Fibroblast of peridontal ligament (primary cell): ENCODE results near the gene PSMB3.

ENCODE experiments used
- DNase-seq: peaks from one replicate; pipeline ENCODE4 v3.0.0-alpha.2; 2010; ENCODE audit errors: extremely low read depth

PSMB3 gene

DNA sequence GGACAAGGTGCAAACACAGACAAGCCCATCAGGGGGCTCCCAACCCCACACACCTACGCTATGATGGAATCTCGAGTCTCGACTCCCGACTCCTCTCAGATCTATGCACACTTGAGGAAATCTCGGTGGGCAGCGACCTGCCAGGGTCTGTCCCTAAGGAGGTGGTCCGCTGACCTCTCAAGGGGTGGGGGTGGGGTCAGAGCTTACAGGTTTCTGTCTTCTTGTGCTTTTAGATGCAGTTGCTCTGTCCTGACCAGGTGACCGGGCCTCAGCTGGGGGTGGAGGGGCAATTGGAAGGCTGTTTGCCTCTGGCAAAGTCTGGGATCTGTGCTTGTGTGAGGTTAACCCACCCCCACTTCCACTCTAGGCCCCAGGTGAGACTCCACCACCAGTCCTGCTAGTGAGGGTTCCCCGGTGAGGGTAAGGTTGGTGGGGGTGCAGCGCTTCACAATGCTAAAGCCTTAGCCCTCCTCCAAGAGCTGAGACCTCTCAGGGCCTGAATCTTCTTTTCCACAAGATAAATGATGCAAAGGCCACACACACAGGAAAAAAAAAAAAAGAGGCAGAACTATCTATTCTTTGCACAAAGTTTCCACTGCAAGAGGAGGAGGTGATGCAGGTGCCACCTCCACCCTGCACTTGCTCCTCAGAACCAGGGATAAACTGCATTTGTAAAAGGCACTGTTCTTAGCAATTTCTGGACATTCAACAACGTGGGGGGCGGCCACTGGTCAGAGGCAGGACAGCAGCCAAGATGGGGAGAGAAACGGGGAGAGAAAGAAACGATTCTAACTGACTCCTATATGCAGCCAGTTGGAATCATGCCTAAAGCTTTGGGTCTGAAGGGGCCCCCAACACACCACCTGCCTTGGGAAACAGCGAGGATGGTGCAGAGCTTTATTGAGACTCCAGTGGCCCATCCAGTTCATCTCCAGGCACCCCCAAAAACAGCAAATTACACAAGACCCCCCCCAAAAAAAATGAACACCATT, 18.3 kb upstream of the PSMB3 start:
- DNase-seq = no peak

DNA sequence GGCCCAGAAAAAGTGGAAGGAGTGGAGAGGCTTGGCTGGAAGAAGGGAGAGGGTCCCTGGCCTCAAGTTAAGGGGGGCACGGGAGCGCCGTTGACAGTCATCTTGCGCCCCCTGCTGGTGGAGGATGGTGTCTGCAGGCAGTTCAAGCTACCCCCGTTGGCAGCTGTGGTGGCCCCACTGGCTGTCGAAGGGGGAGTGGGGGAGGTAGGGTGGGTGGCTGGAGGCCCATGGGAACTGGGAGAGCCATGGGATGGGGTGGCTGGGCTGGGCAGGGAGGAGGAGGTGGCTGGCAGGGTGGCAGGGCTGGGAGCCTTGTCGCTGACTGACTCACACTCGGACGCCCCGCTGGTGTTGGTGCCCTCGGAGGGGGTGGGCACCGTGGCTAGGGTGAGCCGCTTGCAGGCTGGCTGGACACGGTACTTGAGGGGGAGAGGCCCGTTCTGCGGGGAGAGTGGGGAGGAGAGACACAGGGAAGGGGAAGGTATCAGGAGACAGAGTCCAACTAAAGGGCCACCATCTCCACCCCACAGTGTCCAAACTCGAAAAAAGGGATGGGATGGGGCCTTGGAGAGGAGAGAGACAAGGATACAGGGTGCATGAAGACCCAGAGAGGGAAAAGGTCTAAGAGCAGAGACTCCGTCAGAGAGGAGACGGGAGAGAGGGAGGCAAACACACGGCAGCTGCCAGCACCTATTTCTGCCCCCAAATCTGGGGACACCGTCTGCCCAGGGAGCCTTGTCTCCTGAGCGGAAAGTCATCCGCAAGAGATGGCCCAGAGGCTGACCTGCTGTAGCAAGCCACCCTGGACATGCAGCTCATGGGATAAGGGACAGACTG, 17.2 kb upstream of the PSMB3 start:
- DNase-seq = peak; percentile 28

DNA sequence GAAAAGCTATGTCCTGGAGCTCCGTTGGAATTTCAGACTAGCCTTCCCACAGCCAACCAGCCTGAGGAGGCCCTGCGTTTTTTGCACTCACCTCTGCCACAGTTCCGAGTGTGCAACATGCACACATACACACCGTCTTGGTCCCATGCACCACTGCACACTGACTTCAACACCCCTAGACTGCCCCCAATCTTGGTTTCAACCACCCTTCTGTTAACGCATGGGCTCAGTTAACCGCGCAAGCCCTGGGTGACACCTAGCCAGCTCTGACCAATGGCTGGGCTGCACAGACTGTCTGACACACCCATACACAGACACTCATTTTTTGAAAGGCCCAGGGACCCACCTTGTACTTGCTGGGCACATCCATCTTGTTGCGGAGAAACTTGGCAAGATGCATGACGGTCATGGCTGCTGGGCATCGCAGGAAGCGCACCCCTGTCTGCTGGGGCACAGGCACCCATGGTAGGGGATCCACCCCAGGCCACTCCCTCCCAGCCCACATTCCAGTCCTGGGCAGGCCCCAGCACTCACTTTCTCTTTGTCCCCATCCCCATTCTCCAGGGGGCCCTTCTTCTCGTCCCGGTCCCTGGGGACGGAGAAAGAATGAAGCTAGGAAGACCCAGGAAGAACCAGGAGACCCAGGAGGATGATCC, 14.4 kb upstream of the PSMB3 start:
- no peak for DNase-seq

DNA sequence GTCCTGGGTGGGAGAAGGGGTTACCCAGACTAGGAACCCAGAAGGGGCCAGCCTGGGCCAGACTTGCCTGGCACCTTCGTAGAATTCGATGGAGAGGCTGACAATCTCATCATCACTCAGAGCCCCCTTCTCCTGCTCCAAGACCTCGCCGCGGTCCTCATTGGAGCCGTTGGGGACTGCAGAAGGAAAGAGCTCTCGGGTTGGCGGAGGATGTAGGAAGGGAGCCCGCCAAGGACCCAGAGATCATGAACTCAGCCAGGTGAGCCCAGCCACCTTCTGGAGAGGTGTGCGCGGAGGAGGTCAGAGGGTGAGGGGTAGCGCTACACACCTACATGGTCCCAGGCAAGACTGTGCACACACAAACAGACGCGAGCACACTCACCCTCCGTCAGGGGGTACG, 13.9 kb upstream of the PSMB3 start:
- no peak for DNase-seq

DNA sequence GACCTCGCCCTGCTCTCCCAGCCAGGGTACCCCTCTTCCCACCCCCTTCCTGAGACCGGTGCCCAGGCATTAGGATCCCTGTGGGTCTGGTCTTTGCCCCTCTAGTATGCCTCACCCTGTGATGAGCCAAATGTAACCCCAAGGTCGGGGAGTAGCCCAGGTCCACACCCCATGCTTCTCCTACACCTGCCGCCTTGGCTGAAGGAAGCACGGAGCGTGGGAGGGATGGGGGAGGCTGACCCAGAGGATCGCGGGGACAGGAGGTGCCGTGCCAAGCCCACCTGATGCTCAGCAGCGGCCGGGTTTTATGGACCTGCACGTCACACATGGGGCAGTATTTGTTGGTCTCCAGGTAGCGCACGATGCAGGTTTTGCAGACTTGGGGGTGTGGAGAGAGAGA, 13.2 kb upstream of the PSMB3 start:
- DNase-seq = no peak

DNA sequence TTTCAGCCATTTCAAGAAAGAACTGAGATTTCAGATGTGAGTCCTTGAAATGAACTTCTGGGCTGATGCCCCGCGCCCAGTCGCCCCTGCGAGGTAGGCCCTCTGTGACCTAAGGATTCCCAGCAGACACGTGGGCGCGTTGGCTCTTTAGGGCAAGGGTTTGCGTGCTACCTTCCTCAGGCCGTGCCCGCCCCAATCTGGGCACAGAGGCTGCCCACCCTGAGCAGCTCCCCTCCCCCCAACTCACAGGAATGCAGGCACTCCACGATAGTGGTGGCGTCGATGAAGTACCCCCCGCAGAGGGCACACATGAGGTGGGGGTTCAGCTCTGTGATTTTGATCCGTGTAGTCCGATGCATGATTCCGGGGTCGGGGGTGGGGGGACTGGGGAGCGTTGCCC, 12.5 kb upstream of the PSMB3 start:
- DNase-seq = no peak

DNA sequence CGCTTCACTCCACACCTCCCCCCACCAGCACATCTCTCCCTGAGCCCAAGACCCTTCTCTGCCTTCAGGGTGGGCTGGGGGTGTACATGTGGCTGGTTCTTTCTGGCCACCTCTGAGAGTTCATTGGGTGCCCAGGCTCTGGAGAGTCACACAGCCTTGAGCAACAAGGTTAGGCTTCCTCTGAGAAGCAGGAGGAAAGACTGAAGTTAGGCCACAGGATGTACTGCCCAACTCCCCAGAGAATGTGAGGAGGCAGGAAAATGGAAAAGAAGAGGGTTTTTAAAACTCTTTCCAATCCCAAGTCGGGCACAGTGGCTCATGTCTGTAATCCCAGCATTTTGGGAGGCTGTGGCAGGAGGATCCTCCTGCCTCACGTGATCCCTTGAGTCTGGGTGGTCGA, 11.7 kb upstream of the PSMB3 start:
- DNase-seq = no peak

DNA sequence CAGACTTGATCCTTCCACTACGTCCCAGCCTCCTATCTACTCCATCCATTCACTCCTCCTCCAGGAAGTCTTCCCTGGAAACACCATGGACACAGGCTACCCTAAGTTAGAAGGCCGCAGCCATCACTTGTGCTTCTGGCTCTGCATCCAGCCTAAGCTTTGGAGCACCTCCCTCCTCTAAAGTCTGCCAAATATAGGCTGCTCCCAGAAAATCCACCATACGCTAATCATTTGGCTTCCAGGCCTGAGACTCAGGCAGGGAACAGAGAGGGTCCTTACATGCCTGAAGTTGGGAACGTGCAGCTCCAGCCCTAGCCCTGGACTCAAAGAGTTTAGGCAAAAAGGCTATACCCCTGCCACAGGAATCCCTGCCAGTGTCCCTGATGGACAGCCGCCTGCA, 11.1 kb upstream of the PSMB3 start:
- DNase-seq = no peak

DNA sequence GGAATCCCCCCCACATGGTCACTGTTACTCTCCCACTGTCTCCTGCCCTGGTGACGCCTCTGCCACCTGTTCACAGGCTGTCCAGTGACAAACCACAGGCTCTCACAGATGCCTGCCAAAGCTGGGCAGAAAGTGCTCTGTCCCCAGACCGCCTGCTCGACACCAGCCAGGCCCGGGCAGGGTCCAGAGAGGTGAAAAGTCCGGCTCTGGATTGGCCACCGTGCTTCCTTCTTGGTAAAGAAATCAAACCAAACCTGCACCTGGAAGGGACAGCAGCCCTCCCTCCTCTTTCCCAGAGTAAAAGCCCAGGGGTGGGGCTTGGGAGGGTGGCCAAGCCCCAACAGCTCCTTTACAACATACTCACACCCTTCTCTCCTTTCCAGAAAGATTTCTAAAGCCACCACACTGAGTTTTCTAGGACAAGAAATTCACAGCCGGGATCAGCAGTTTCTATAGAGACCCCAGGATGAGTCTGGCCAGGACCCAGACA, 10.6 kb upstream of the PSMB3 start:
- no peak for DNase-seq

DNA sequence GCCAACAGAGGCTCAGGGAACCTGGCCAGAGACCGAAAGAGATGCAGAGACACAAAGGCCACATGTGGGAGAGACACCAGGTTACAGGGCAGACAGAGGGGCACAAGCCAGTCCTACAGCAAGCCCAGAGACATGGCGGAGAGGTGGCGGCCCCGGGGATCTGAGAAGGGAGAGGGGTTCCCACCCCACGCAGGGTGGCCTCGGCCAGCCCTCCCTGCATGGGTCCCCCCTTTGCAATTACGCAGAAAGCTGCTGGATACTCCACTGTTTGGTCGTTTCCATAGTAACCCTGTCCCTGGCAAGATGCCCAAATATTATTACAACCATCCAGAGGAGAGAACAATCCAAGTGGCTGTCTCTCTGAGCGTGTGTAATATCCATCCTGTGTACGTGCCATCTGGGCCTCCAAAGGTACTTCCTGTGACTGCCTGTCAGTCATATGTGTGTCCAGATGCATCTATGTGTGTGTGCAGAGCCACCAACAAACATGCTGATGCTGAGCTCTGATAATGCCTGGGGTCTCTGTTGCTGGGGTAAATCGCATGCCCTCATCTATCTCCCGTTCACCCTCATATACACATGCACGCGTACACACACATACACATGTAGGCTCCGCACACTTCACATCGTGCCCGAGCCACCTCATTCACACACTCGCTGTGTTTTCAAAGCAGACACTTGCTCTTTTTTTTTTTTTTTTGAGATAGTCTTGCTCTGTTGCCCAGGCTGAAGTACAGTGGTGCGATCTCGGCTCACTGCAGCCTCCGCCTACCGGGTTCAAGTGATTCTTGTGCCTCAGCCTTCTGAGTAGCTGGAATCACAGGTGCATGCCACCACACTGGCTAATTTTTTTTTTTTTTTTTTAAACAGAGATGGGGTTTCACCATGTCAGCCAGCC, 9.9 kb upstream of the PSMB3 start:
- DNase-seq = peak; percentile 92

DNA sequence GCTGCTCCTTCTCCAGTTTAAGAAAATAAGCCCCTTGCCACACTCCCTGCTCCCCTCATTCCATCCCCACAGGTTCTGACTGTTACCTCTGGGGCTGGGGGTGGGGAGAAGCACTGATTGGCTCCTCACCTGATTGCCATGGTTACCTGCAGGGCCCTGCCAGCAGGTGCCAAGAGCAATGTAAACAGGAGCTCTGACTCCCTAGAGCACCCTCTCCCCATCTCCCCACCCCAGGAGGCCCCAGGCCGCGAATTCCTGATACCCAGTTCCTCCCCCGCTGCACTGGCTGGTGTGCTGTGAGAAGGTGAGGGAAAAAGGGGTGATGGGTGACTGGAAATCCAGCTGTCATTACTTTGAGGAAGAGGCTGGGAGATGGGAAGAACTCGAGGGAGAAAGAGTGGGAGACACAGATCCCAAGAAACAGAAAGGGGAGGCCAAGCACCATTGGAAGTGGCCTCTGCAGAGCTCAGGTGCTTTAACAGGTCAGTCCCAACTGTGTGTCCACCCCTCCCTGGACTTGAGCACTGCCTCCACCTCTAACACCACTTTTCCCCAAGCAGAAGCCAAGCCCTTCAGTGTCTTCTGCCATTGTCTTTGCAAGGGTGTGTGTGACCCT, 8.9 kb upstream of the PSMB3 start:
- no peak for DNase-seq

DNA sequence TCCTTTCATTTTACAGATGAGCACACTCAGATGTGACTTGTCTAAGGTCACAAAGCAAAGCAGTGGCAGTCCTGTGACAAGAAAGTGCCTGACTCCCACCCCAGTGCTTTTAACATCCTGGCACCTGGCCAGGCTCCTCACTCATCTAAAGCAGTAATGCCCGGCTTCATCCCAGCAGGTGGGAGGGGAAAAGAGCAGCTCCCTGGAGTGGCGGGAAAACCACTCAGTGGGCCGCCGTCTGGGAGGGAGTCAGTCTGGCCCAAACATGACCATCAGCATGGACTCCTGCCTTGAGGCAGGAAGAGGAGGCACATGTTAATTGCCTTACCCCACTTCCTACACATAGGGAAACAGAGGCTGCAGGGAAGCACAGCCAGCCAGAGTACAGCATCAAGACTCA, 7.0 kb upstream of the PSMB3 start:
- no peak for DNase-seq

DNA sequence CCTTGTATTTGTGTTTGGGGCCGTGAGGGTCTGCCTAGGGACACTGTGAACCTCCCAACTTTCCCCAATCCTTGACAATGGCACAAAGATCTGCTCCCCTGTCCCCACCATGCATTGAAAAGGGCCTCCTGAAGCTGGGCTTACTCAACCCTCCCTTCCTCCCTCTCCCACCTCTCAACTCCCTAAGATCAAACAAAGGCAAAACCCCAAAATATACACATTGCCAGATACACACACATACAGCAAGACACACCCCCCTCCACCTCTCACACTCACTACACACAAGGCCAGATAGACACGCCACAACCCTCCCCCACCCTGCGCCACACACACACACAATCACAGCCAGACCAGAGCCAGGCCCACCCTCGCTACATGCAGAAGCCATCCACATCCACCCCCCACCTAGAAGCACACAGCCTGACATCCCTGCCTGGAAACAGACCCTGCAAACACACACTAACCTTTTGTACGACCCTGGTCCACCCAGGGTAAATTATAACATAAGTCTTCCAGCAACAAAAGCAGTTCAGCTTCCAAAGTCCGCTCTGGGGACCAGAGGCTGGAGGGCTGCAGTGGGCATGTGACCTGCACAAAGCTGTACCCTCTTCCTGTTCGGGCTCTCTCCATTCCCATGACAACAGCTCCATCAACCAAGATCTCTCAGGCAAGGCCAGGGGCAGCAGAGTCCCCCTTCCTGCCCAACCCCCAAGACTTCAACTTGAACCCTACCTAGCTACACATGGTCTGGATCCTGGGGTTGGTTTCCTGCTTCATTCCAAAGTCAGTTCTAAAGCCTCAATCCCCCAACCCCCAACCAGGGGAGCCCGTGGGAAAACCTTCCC, 6.3 kb upstream of the PSMB3 start:
- DNase-seq = no peak

DNA sequence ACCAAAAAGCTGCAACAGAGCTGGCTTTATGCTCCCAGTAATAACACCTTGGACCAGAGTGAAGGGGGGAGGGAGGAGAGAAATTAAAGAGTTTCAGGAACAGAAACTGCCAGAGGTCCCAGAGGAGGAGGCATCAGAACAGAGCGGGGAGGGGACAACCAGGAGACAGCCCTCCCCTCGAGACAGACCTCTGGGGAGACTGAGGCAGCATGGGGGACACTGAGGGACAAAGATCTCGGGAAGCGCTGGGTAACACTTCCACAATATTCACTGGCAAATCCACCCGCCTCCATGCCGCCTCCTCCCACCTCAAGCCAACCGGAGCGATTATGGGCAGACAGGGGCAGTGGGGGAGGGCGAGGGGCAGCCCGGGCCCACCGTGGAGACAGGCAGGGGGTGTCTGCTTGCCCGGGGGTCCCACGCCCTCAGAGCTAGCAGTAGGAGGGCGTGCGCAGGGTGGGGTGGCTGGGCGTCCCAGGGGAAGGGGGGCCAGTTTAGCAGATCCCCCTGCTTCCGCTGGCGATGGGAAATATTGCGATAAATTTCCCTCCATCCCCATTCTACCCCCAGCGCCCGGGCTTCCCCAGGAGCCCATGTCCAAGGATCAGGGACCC, 5.6 kb upstream of the PSMB3 start:
- DNase-seq = no peak

DNA sequence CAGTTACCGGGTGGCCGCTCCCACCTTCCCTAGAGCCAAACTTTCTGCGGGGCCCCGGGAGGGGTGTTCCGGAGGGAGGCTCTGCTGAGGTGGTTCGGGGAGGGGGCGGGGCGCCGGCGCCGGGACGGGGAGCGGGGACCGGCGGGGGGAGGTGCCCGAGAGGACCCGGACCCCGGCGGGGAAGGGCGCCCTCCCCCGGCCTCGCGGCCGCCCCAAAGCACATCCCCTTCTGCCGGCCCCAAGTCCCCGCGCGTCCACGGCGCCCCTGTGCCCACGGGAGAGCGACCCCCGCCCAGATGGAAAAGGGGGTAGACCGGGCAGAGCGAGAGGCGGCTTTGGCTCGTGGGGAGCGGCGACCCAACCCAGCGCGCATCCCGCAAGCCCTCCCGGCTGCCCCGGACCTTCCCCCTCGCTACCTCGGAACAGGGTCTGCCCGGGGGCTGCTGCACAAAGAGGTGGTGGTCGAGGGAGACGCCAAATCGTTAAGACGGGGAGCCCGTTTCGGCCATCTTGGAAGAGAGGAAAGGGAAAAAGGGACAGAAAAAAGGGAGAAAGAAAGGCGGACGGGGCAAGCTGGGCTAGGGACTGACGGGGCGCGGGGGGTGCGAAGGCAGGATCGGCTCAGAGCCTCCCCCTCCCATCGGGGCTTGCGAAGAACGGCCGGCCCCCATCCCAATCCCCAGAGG, 4.9 kb upstream of the PSMB3 start:
- no peak for DNase-seq

DNA sequence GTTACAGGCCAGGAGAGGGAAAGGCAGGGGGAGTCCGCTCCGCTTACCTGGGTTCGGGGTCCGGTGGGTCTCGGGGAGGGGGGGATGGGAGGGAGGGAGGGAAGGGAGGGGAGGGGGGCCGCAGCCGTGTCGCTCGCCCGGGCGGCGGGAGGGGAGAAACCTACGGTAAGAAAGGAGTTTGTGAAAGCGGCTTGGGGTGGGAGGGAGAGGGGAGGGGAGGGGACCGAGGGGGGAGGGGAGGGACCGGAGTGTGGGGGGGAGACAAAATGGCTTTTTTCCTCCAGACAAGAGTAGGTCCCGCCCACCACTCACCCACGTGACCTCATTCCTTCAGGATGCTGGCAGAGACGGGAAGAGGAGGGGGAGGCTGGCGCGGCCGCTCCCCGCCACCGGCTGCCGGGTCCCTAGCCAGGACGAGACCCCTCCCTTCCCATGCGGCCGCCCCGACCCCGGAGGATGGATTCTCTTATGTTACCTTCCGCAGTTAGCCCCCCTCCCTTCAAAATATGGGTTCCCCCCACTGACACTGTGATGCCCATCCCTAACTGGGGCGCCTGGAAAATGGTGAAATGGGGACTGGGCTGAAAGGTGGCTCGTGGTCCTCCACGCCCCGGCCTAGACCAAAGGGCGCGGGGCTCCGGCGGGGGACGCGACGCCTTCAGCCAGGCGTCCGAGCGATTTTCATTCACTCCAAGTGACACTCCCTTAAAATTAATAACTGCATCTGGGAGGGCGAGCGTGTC, 4.2 kb upstream of the PSMB3 start, which contains the start of gene PCGF2:
PCGF2 (minus strand) TSS at position 188 of the 743 bp plus-strand sequence. CDS start 7,934 bp downstream, outside the sequence.
- peak; percentile 86 for DNase-seq

DNA sequence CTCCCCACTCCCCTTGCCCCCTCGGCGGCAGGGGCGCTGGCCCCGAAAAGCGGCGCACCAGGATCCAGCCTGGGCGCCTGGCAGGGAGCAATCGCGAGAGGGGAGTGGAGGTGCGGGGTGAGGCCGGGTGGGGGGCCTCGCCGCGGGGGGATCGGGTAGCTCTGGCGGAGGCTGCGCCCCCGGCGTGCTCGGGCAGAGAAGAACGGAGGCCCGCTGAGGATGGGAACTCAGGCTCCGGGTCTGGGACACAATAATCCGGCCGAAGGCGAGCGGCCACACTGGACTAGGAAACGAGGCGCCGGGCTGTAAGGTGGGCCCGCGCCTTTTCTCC, 3.7 kb upstream of the PSMB3 start:
- DNase-seq = no peak
